ENCODE measurements around the gene ZNF362. TPM values are rescaled to one million over a fixed set of nuclear protein-coding genes. Genes with fewer than 3 reads are reported as not detected.

ZNF362 gene
- total RNA-seq, 2 experiments from 2014 or later, result 8.9 to 26.1 TPM

DNA sequence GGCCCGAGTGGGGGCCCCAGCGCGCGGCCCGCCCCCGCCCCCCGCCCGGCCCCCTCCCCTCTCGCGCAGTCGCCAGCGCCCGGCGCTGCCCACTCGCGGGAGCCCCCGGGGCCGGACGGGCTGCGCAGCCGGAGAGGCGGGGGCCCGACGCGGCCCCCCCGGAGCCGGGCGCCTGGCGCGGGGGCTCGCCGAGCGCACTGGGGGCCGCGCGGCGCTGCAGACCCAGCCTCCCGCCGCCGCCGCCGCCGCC is 146 bp upstream of the ZNF362 start:
- Histone ChIP-seq H4K20me1 (ENCODE audit: insufficient read depth, low read length) (no peaks in the 10 kb centered on the region), H3K27ac (ENCODE audit: low read depth, low read length, poor library complexity, severe bottlenecking) (no peak overlapping the region), H3K79me2 (ENCODE audit: insufficient read depth, low read depth, low read length) (peaks cover 12% of the 10 kb centered on the region), H3K9me2 (ENCODE audit: insufficient read depth, low read length) (no peaks in the 10 kb centered on the region), H3K36me3 (ENCODE audit: insufficient read depth, low read length) (no peaks in the 10 kb centered on the region), H3K9me3 (ENCODE audit: low read length) (no peaks in the 10 kb centered on the region), H3K4me1 (ENCODE audit: insufficient read depth, low read length, poor library complexity, severe bottlenecking) (peaks cover 27% of the 10 kb centered on the region), H3K4me3 (ENCODE audit: low read depth, low read length, poor library complexity, severe bottlenecking) (peak overlapping the region; percentile 59), H2AFZ (ENCODE audit: low read length) (no peak overlapping the region), H3K4me2 (ENCODE audit: low read length) (no peak overlapping the region)
- intact Hi-C loops (cut with micrococcal nuclease; ENCODE audit: unreplicated experiment), result loop anchor here (2.0 kb wide), 1 partner anchor 75 kb away; no protein-coding TSS in a partner anchor
- BruUV-seq (replicated peaks), result no TSS peak
- ChIA-PET CTCF (ENCODE audit: unreplicated experiment) (no interaction called here), POLR2A (no interaction called here)
- DNase-seq (ENCODE audit: low spot score), result no peak
- TF ChIP-seq, protein P1, sequence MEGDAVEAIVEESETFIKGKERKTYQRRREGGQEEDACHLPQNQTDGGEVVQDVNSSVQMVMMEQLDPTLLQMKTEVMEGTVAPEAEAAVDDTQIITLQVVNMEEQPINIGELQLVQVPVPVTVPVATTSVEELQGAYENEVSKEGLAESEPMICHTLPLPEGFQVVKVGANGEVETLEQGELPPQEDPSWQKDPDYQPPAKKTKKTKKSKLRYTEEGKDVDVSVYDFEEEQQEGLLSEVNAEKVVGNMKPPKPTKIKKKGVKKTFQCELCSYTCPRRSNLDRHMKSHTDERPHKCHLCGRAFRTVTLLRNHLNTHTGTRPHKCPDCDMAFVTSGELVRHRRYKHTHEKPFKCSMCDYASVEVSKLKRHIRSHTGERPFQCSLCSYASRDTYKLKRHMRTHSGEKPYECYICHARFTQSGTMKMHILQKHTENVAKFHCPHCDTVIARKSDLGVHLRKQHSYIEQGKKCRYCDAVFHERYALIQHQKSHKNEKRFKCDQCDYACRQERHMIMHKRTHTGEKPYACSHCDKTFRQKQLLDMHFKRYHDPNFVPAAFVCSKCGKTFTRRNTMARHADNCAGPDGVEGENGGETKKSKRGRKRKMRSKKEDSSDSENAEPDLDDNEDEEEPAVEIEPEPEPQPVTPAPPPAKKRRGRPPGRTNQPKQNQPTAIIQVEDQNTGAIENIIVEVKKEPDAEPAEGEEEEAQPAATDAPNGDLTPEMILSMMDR (conservative IDR thresholded peaks at IDR 0.05; ENCODE audit: low read length), result no peak
- TF ChIP-seq EZH2phosphoT487 (IDR thresholded peaks at IDR 0.05; ENCODE audit: borderline replicate concordance, low read depth, low read length), result no peak

DNA sequence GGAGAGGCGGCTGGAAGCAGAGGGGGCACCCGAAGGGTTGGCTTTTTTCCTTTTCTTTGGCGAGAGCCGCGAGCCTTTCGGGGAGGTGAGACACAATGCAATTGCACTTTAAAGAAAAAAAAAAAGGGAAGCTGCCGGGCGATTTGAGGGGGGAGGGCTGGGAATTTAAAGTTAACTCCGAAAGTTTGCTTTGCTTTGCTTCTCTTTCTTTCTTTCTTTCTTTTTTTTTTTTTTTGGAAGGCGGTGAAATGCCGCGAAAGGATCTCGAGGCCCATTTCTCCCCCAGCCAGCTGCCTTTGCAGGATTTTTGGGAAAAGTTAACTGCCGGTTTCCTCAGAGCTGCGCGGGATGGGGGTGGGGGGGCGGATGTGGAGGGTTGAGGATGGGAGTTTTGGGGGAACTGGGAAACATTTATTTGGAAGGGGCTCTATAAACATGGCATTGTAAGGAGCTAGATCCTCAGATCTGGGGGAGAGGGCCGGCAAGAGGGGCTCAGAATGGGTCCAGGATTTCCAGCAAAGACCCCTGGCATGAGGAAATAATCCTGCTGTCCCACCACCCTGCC is 997 bp downstream of the ZNF362 start:
- Histone ChIP-seq H3K4me3 (ENCODE audit: low read depth, low read length, poor library complexity, severe bottlenecking) (peak overlapping the region; percentile 73), H3K79me2 (ENCODE audit: insufficient read depth, low read depth, low read length) (peaks cover 12% of the 10 kb centered on the region), H3K27ac (ENCODE audit: low read depth, low read length, poor library complexity, severe bottlenecking) (peak overlapping the region; percentile 73), H3K4me2 (ENCODE audit: low read length) (peak overlapping the region; percentile 95), H4K20me1 (ENCODE audit: insufficient read depth, low read length) (no peaks in the 10 kb centered on the region), H2AFZ (ENCODE audit: low read length) (peak overlapping the region; percentile 93), H3K36me3 (ENCODE audit: insufficient read depth, low read length) (no peaks in the 10 kb centered on the region), H3K4me1 (ENCODE audit: insufficient read depth, low read length, poor library complexity, severe bottlenecking) (peaks cover 27% of the 10 kb centered on the region), H3K9me3 (ENCODE audit: low read length) (no peaks in the 10 kb centered on the region), H3K9me2 (ENCODE audit: insufficient read depth, low read length) (no peaks in the 10 kb centered on the region)
- no peak for TF ChIP-seq EZH2phosphoT487 (IDR thresholded peaks at IDR 0.05; ENCODE audit: borderline replicate concordance, low read depth, low read length)
- TF ChIP-seq, protein P1 (conservative IDR thresholded peaks at IDR 0.05; ENCODE audit: low read length), result no peak
- BruUV-seq (replicated peaks), result no TSS peak
- no peak for DNase-seq (ENCODE audit: low spot score)
- CTCF ChIA-PET (ENCODE audit: unreplicated experiment), result no interaction called here
- POLR2A ChIA-PET, result interaction anchor here (0.6 to 1.4 kb wide), 5 partner anchors 15 to 607 kb away, joined by 3 to 8 read pairs (median 3); partner anchors contain the start of gene TRIM62
- intact Hi-C loops (cut with micrococcal nuclease; ENCODE audit: unreplicated experiment), result loop anchor here (2.0 kb wide), 1 partner anchor 76 kb away; no protein-coding TSS in a partner anchor
